C4-2B (cell line): ENCODE measurements around the gene HDAC5.
A peak's percentile ranks its signal among the peaks of the same experiment; 100 is the strongest.

ENCODE experiments used
- H3K27ac ChIP-seq: fragments of 450-650 bp; 2 replicates; pipeline ENCODE4 v1.5.1; 2017
- ZFX ChIP-seq: fragments of 450-650 bp; IDR thresholded peaks from 2 replicates; pipeline ENCODE4 v1.6.1; 2017
- TF ChIP-seq, protein P1 (sequence below): fragments of 450-650 bp; conservative IDR thresholded peaks from 2 replicates; pipeline ENCODE4 v1.5.1; 2017; ENCODE audit warnings: mild to moderate bottlenecking

Gene HDAC5

DNA sequence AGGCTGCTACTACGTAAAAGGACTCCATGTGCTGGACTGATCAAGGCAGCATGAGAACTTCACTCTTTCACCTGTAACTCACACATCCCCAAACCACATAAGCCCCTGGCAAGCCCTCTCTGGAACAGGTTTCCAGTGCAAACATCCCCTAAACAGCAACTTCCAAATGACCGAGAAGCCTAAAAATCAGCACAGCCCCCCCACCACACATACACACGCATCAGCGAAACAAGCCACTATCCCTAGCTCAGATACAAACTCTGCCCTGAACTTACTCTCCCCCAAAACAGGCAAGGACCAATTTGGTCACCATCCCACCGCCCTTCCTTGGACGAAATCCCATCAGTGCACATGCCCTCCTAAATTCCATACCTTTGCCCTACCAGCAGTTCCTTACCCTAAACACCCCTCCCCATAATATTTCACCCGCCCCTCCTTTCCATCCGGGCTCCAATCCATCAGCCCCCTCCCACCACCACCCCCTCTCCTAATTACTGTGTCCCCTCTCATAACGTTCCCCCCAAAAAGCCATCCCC lies 57.7 kb downstream of the HDAC5 start:
- H3K27ac ChIP-seq: peak overlapping the region; percentile 98
- TF ChIP-seq, protein P1, sequence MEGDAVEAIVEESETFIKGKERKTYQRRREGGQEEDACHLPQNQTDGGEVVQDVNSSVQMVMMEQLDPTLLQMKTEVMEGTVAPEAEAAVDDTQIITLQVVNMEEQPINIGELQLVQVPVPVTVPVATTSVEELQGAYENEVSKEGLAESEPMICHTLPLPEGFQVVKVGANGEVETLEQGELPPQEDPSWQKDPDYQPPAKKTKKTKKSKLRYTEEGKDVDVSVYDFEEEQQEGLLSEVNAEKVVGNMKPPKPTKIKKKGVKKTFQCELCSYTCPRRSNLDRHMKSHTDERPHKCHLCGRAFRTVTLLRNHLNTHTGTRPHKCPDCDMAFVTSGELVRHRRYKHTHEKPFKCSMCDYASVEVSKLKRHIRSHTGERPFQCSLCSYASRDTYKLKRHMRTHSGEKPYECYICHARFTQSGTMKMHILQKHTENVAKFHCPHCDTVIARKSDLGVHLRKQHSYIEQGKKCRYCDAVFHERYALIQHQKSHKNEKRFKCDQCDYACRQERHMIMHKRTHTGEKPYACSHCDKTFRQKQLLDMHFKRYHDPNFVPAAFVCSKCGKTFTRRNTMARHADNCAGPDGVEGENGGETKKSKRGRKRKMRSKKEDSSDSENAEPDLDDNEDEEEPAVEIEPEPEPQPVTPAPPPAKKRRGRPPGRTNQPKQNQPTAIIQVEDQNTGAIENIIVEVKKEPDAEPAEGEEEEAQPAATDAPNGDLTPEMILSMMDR: no peak
- no peak for TF ChIP-seq ZFX

DNA sequence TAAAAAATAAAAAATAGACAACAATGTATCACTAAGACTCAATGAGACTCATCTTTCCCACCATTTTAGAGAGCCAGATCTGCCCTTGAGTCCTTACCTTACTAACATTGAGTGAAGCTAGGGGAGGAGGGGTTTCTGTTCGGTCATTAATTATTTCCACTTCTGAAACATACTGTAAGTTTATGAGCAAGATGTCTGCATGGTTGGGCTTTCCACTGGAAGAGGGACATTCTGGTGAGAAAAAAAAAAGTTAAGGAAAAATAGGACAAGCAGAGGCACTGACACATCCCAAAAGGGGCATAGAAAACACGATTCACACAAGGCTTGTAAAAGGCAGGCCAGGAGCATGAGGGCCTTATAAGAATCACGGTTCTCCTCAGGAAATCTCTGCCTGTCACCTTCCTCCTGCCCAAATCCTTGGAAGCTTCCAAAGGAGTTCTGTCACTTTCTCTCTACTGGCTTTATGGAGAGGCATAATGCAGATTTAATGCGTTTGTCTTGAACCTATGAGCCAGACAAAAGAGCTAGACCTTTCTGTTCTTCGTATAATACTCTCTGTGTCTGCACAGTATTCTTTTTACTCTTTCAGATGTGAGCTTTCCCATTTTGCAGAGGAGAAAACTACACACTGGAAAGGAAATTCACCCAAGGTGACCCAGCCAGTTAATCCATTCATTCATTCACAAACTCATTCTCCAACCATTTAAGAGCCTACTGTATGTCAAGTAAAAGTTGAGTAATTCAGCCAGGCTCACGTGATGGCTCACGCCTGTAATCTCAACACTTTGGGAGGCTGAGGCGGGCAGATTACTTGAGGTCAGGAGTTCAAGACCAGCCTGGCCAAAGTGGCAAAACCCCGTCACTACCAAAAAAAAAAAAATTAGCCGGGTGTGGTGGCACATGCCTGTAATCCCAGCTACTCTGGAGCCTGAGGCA lies 59.5 kb downstream of the HDAC5 start:
- no peak for TF ChIP-seq ZFX
- TF ChIP-seq, protein P1: no peak
- peak overlapping the region; percentile 98; the same call in 1 of the 2 replicates for H3K27ac ChIP-seq

DNA sequence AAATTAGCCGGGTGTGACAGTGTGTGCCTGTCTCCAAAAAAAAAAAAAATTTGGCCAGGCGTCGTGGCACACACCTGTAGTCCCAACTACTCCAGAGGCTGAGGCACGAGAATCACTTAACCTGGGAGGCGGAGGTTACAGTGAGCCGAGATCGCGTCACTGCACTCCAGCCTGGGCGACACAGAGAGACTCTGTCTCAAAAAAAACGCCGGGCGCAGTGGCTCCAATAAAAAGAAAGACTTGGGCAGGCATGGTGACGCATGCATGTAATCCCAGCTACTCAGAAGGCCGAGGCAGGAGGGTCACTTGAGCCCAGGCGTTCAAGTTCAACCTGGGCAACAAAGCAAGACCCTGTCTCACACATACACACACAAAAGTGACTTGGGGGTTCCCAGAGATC lies 60.6 kb downstream of the HDAC5 start:
- TF ChIP-seq ZFX: no peak
- TF ChIP-seq, protein P1: no peak

DNA sequence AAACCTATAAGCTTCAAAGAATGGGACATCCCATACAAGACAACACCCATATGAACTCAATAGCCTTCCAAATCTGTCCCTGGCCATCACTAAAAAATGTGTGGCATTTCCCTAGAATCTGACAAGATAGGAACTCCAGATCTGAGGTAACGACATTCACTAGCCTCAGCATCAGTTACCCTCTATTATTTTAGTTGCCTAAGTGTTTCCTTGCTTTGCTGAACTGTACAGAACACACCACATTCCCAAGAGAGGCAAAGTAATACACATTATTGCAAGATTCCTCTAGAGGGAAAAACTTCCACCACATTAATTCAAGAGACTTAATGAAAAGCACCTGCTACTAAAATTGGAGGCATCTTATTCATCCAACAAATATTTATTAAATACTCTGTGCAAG lies 62.0 kb downstream of the HDAC5 start:
- no peak for TF ChIP-seq ZFX
- TF ChIP-seq, protein P1: no peak
- no peak overlapping the region for H3K27ac ChIP-seq

More for the DNA sequence above, 60.6 kb downstream of the HDAC5 start:
- no peak overlapping the region for H3K27ac ChIP-seq

DNA sequence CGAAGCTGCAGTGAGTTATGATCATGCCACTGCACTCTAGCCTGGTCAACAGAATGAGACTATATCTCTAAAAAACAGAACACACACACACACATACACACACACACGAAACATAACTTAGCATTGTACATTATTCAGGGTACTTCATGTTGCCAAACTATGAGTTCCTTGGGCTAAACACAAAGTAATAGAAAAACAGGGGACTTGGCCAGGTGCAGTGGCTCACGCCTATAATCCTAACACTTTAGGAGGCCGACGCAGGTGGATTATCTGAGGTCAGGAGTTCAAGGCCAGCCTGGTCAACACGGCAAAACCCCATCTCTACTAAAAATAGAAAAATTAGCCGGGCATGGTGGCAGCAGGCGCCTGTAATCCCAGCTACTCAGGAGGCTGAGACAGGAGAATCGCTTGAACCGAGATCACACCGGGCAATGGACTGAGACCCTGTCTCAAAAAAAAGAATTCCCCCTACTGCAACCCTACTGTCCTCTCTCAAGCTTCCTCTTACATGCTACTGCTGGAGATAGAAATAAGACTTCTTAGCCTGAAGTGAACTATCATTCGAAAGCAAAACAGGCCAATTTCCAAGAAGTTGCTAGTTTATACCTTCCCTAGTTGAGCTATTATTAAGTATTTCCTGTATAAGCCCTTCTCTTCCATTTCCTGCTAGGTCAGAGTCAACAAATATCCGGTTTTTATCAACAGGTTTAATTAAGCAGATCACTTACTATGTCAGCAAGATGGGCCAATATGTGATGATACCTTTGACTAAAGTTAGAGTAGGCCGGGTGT lies 64.1 kb downstream of the HDAC5 start:
- H3K27ac ChIP-seq: no peak overlapping the region
- TF ChIP-seq, protein P1: no peak
- TF ChIP-seq ZFX: no peak

DNA sequence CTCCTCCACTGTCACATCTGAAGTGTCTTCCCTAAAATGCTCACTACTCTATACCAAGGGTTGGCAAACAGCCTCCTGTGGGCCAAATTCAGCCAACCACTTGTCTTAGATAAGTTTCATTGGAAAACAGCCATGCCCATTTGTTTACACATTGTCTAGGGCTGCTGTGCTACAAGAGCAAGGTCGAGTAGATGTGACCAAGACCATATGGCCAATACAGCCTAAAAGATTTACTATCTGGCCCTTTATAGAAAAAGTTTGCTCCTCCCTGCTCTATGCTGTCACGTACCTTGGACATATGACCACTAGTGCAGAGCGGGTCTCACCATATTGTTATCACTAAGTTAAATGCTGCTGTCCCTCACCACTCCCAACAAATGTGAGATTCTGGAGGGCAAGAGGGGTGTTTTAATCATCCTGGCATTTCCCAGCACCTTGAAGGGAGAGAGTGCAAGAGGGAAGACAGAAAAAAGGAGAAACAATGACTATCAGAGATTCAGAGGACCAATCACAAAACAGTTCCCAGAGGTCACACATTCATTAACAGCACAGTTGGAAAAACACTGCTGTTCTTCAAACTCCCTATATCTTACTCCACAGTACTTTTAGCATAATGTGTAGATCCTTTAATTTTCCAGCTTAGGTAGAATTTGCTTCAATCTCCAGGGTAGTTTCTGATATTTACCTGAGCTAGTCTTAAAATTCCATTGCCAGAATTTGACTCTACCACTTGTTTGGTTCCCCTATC lies 70.1 kb downstream of the HDAC5 start:
- peak overlapping the region; percentile 37; the same call in 1 of the 2 replicates for H3K27ac ChIP-seq
- TF ChIP-seq, protein P1: no peak
- no peak for TF ChIP-seq ZFX
